Erythroblast (primary cell): ENCODE results near the gene LARP4.

ENCODE experiments used
- GATA1 ChIP-seq: IDR thresholded peaks from 2 replicates; pipeline ENCODE4 v1.6.1; 2011; ENCODE audit warnings: low read depth, mild to moderate bottlenecking, control low read depth, low read length, moderate library complexity
- POLR2A ChIP-seq: IDR thresholded peaks from 2 replicates; pipeline ENCODE4 v1.6.1; 2011; ENCODE audit warnings: mild to moderate bottlenecking, low read length

DNA sequence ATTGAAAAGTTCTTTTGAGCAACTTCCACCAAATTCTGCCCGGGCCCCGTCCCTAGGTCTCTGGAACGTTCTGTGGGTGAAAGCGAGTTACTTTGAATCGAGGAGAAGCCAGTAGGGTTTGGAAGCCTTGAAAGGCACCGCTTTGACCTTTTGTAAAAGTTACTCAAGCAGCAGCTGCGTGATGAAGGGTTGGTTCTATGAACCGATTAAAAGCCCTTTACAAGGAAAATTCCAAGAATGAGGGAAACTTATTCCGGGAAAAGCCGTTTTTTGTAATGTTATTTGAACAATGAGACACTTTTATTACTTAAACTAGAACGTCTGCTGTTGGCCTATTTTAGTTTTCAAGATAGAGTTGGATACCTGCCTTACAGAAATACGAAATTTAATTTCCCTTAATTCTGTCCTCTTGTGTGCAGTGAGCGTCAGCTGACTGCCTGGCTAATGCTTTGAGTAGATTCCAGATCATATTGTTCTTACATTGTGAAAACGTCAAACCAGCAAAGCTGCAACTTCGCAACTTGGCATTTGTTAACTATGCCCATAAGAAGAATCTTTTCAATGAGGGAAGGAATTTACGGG, 906 bp downstream of the LARP4 start:
- no peak for TF ChIP-seq POLR2A
- TF ChIP-seq GATA1: no peak
